Measurements from ENCODE around the gene SEMA5A.

The SEMA5A gene

GRCh38 chr5:9537223-9538141 lies 8.4 kb downstream of the SEMA5A start:
- H3K9me3 ChIP-seq (ENCODE audit: control insufficient read depth, low read length) = no peaks in the 10 kb centered on the region
- H3K79me2 ChIP-seq = no peaks in the 10 kb centered on the region
- no peak overlapping the region for H3K27ac ChIP-seq
- H2AFZ ChIP-seq = no peak overlapping the region
- no peaks in the 10 kb centered on the region for H3K27me3 ChIP-seq (ENCODE audit: control insufficient read depth, insufficient read depth, low read length)
- H3K4me1 ChIP-seq = peaks cover 3% of the 10 kb centered on the region
- TF ChIP-seq, protein P1, sequence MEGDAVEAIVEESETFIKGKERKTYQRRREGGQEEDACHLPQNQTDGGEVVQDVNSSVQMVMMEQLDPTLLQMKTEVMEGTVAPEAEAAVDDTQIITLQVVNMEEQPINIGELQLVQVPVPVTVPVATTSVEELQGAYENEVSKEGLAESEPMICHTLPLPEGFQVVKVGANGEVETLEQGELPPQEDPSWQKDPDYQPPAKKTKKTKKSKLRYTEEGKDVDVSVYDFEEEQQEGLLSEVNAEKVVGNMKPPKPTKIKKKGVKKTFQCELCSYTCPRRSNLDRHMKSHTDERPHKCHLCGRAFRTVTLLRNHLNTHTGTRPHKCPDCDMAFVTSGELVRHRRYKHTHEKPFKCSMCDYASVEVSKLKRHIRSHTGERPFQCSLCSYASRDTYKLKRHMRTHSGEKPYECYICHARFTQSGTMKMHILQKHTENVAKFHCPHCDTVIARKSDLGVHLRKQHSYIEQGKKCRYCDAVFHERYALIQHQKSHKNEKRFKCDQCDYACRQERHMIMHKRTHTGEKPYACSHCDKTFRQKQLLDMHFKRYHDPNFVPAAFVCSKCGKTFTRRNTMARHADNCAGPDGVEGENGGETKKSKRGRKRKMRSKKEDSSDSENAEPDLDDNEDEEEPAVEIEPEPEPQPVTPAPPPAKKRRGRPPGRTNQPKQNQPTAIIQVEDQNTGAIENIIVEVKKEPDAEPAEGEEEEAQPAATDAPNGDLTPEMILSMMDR (IDR thresholded peaks at IDR 0.05) = no peak
- no peak overlapping the region for H3K4me2 ChIP-seq (ENCODE audit: low read length)
- no peak overlapping the region for H3K4me3 ChIP-seq (ENCODE audit: low read depth, low read length)
- no peak overlapping the region for H3K9ac ChIP-seq
- H3K36me3 ChIP-seq (ENCODE audit: control insufficient read depth, insufficient read depth, low read length) = no peaks in the 10 kb centered on the region

GRCh38 chr5:9536717-9537116 lies 9.2 kb downstream of the SEMA5A start:
- no peaks in the 10 kb centered on the region for H3K9me3 ChIP-seq (ENCODE audit: control insufficient read depth, low read length)
- no peaks in the 10 kb centered on the region for H3K36me3 ChIP-seq (ENCODE audit: control insufficient read depth, insufficient read depth, low read length)
- TF ChIP-seq, protein P1 (IDR thresholded peaks at IDR 0.05) = no peak
- no peaks in the 10 kb centered on the region for H3K27me3 ChIP-seq (ENCODE audit: control insufficient read depth, insufficient read depth, low read length)
- H3K79me2 ChIP-seq = no peaks in the 10 kb centered on the region
- no peak overlapping the region for H3K4me3 ChIP-seq (ENCODE audit: low read depth, low read length)
- no peak overlapping the region for H2AFZ ChIP-seq
- H3K27ac ChIP-seq = no peak overlapping the region
- H3K4me2 ChIP-seq (ENCODE audit: low read length) = no peak overlapping the region
- H3K9ac ChIP-seq = no peak overlapping the region
- peaks cover 3% of the 10 kb centered on the region for H3K4me1 ChIP-seq

DNA sequence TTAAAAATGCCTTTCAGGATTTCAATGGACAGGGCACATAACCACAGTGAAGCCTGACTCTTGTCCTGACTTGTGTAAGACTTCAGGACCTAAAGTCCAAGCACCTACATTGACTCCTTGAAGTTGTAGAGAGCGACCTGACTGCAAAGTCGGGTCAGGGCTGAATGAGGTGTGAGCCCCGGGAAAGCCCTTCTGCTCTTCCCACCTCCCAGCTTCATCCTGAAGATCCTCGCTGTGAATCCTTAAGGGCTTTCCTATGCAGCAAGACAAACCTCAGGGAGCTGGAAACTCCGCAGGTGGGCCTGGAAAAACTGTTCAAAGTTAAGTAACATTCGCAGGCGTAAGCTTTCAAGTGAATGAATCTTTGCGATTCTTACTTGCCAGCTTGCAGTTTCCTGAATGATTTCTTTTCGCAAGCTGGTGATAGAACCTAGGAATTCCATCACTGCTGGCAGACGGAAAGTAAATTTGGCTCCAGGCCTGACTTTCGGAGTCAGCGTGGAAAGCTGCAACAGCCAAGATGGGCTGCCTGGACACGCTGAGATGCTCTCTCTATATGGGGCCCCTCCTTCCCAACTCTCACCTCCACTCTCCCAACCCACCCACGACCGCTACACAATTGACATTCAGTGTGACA lies 10.9 kb downstream of the SEMA5A start:
- no peak overlapping the region for H3K4me2 ChIP-seq (ENCODE audit: low read length)
- TF ChIP-seq, protein P1 (IDR thresholded peaks at IDR 0.05) = no peak
- H3K9ac ChIP-seq = no peak overlapping the region
- no peaks in the 10 kb centered on the region for H3K36me3 ChIP-seq (ENCODE audit: control insufficient read depth, insufficient read depth, low read length)
- no peaks in the 10 kb centered on the region for H3K9me3 ChIP-seq (ENCODE audit: control insufficient read depth, low read length)
- H2AFZ ChIP-seq = no peak overlapping the region
- no peak overlapping the region for H3K4me3 ChIP-seq (ENCODE audit: low read depth, low read length)
- no peak overlapping the region for H3K27ac ChIP-seq
- peaks cover 3% of the 10 kb centered on the region for H3K4me1 ChIP-seq
- no peaks in the 10 kb centered on the region for H3K79me2 ChIP-seq
- no peaks in the 10 kb centered on the region for H3K27me3 ChIP-seq (ENCODE audit: control insufficient read depth, insufficient read depth, low read length)

DNA sequence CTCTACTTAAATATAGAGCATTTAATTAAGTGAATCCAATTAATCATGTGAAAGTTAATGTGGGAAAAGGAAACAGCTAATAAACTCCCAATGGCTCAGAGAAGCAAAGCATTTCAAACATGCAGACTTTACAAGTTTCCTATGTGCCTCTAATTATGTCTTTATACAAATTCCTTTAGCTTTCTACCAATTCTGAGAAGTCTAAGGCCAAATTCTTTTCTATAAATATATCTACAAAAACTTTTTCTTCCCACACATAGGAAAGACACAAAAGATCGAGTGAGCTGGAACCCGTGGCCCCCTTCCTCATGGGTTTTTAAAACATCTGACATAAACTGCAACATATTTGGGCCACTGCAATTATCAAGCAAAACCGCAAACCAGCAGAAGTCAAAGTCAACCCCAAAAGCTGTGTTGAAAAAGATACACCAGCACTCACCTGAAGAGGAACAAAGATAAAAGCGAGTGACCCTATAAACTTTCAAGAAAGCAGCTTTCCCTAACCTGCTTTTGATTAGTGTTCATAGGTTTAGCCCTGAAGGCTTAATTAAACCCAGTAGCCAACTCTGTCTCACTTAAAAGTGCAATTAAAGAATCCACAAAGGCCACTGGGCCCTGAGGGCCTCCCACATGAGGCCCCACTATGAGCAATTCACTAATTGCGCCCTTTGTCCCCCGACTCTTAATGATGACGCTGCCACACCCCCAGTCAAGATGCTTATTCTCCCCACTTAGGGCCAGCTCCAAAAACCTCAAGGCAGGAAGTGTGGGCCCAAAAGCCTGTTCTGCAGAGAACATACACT lies 12.1 kb downstream of the SEMA5A start:
- Histone ChIP-seq H3K4me2 (ENCODE audit: low read length) (no peak overlapping the region), H3K36me3 (ENCODE audit: control insufficient read depth, insufficient read depth, low read length) (no peaks in the 10 kb centered on the region), H2AFZ (no peak overlapping the region), H3K9ac (no peak overlapping the region), H3K79me2 (no peaks in the 10 kb centered on the region), H3K4me3 (ENCODE audit: low read depth, low read length) (no peak overlapping the region), H3K27me3 (ENCODE audit: control insufficient read depth, insufficient read depth, low read length) (no peaks in the 10 kb centered on the region), H3K4me1 (no peaks in the 10 kb centered on the region), H3K27ac (no peak overlapping the region), H3K9me3 (ENCODE audit: control insufficient read depth, low read length) (no peaks in the 10 kb centered on the region)
- TF ChIP-seq, protein P1 (IDR thresholded peaks at IDR 0.05) = no peak
